Erythroblast (primary cell): ENCODE results near the gene MTREX.

Experiments used
- GATA1 ChIP-seq: IDR thresholded peaks from 2 replicates; pipeline ENCODE4 v1.6.1; 2011; ENCODE audit warnings: low read depth, mild to moderate bottlenecking, control low read depth, low read length, moderate library complexity
- POLR2A ChIP-seq: IDR thresholded peaks from 2 replicates; pipeline ENCODE4 v1.6.1; 2011; ENCODE audit warnings: mild to moderate bottlenecking, low read length

- TF ChIP-seq POLR2A (no peak), GATA1 (no peak)
Measured at GRCh38 chr5:55372130-55372925, 64.5 kb downstream of the MTREX start.
